GM23338 (cell line): ENCODE results near the gene LOXL1. TPM values are rescaled to one million over a fixed set of nuclear protein-coding genes. Genes with fewer than 3 reads are reported as not detected.

ENCODE experiments used
- ATAC-seq: fragments of 200-7000 bp; cut with Tn5 transposase; 3 replicates; pipeline ENCODE4 v1.9.1; 2020
- DNase-seq: peaks from one replicate; pipeline ENCODE4 v3.0.0-alpha.2; 2015; ENCODE audit warnings: low spot score
- H2AFZ ChIP-seq: fragments of 200-600 bp; sonication (generic); 2 replicates; pipeline ENCODE4 v1.8.0; 2016; ENCODE audit warnings: antibody characterized with exemption, mild to moderate bottlenecking, moderate library complexity
- H3F3A ChIP-seq: fragments of 200-600 bp; sonication (generic); replicated peaks from 2 replicates; pipeline ENCODE4 v1.8.0; 2017; ENCODE audit warnings: antibody characterized with exemption, mixed run types, low read depth
- H3K27ac ChIP-seq: fragments of 200-600 bp; sonication (generic); 2 replicates; pipeline ENCODE4 v1.6.1; 2016; ENCODE audit warnings: low read depth
- H3K27me3 ChIP-seq: fragments of 200-600 bp; sonication (generic); 2 replicates; pipeline ENCODE4 v1.8.0; 2016; ENCODE audit warnings: mild to moderate bottlenecking, mixed run types, moderate library complexity; ENCODE audit not compliant: insufficient read depth
- H3K36me3 ChIP-seq: fragments of 200-600 bp; sonication (generic); 2 replicates; pipeline ENCODE4 v1.8.0; 2016; ENCODE audit warnings: mild to moderate bottlenecking; ENCODE audit not compliant: insufficient read depth
- H3K4me1 ChIP-seq: fragments of 200-600 bp; sonication (generic); 2 replicates; pipeline ENCODE4 v1.8.0; 2016; ENCODE audit warnings: mild to moderate bottlenecking, moderate library complexity; ENCODE audit not compliant: insufficient read depth
- H3K4me2 ChIP-seq: fragments of 200-600 bp; sonication (generic); 2 replicates; pipeline ENCODE4 v1.7.1; 2017; ENCODE audit warnings: mixed run types
- H3K4me3 ChIP-seq: fragments of 200-600 bp; sonication (generic); 2 replicates; pipeline ENCODE4 v1.6.1; 2016; ENCODE audit warnings: mixed run types
- H3K79me2 ChIP-seq: fragments of 200-600 bp; sonication (generic); replicated peaks from 2 replicates; pipeline ENCODE4 v1.8.0; 2017; ENCODE audit warnings: mild to moderate bottlenecking; ENCODE audit not compliant: insufficient read depth
- H3K9me2 ChIP-seq: fragments of 200-600 bp; sonication (generic); 2 replicates; pipeline ENCODE4 v1.8.0; 2017; ENCODE audit not compliant: insufficient read depth
- H4K20me1 ChIP-seq: fragments of 200-600 bp; sonication (generic); replicated peaks from 2 replicates; pipeline ENCODE4 v1.8.0; 2017; ENCODE audit warnings: mild to moderate bottlenecking; ENCODE audit not compliant: insufficient read depth
- H3K27ac Mint-ChIP-seq: 2 replicates; pipeline ENCODE4 v1.8.0; 2020; ENCODE audit warnings: inconsistent platforms, mild to moderate bottlenecking, moderate library complexity, mixed read lengths
- H3K27me3 Mint-ChIP-seq: 3 replicates; pipeline ENCODE4 v1.8.0; 2022; ENCODE audit warnings: low read depth, mild to moderate bottlenecking, moderate library complexity, mixed read lengths, inconsistent platforms; ENCODE audit not compliant: insufficient read depth, poor library complexity
- H3K36me3 Mint-ChIP-seq: 3 replicates; pipeline ENCODE4 v1.8.0; 2021; ENCODE audit warnings: low read depth, mild to moderate bottlenecking, inconsistent platforms, moderate library complexity, mixed read lengths
- H3K4me1 Mint-ChIP-seq: 3 replicates; pipeline ENCODE4 v1.8.0; 2020; ENCODE audit warnings: mild to moderate bottlenecking, inconsistent platforms, mixed read lengths
- H3K4me3 Mint-ChIP-seq: 3 replicates; pipeline ENCODE4 v1.8.0; 2021; ENCODE audit warnings: moderate library complexity, mild to moderate bottlenecking, inconsistent platforms, mixed read lengths
- H3K9me3 Mint-ChIP-seq: 3 replicates; pipeline ENCODE4 v1.8.0; 2020; ENCODE audit warnings: moderate library complexity, mild to moderate bottlenecking, inconsistent platforms, mixed read lengths
- CREB1 ChIP-seq: fragments of 250-450 bp; sonication (Bioruptor Pico); IDR thresholded peaks from 2 replicates; pipeline ENCODE4 v1.5.0; 2020; ENCODE audit warnings: low read depth, mild to moderate bottlenecking, moderate library complexity
- EZH2 ChIP-seq: fragments of 200-600 bp; sonication (generic); IDR thresholded peaks from one replicate; pipeline ENCODE4 v1.8.0; 2017; ENCODE audit warnings: antibody characterized with exemption, mild to moderate bottlenecking, low read depth; ENCODE audit not compliant: unreplicated experiment
- EZH2phosphoT487 ChIP-seq: fragments of 200-600 bp; sonication (generic); IDR thresholded peaks from one replicate; pipeline ENCODE4 v1.8.1; 2018; ENCODE audit warnings: antibody characterized with exemption; ENCODE audit not compliant: unreplicated experiment
- JUNB ChIP-seq: IDR thresholded peaks from one replicate; pipeline ENCODE4 v1.6.1; 2016; ENCODE audit warnings: antibody characterized with exemption; ENCODE audit not compliant: unreplicated experiment
- NANOG ChIP-seq: IDR thresholded peaks from 2 replicates; pipeline ENCODE4 v1.6.1; 2016; ENCODE audit warnings: antibody characterized with exemption, borderline replicate concordance
- POLR2AphosphoS5 ChIP-seq: IDR thresholded peaks from 2 replicates; pipeline ENCODE4 v1.6.1; 2016; ENCODE audit warnings: antibody characterized with exemption, low read depth
- STAT1 ChIP-seq: IDR thresholded peaks from one replicate; pipeline ENCODE4 v1.6.1; 2016; ENCODE audit warnings: antibody characterized with exemption; ENCODE audit not compliant: unreplicated experiment
- ZNF114 ChIP-seq: fragments of 250-450 bp; sonication (Bioruptor Pico); IDR thresholded peaks from 2 replicates; pipeline ENCODE4 v1.5.0; 2020; ENCODE audit warnings: mild to moderate bottlenecking, moderate library complexity
- polyA plus RNA-seq: library from polyadenylated mRNA; unstranded; fragments of >200 nt; fragmentation: Nextera tagmentation; extraction: Ambion mirVana; gene quantifications from 2 replicates; pipeline ENCODE4 v1.2.1, GENCODE V29; 2016
- total RNA-seq: library from RNA; depleted of rRNA; stranded (reverse); fragments of >200 nt; shearing (Covaris generic); gene quantifications from 2 replicates; pipeline ENCODE4 v1.2.3, GENCODE V29; 2014
- TF ChIP-seq, protein P1 (sequence below): IDR thresholded peaks from 2 replicates; pipeline ENCODE4 v1.6.1; 2016; ENCODE audit warnings: antibody characterized with exemption
- TF ChIP-seq, protein P2 (sequence below): IDR thresholded peaks from one replicate; pipeline ENCODE4 v1.6.1; 2018; ENCODE audit warnings: antibody characterized with exemption; ENCODE audit not compliant: unreplicated experiment
- TF ChIP-seq, protein P3 (sequence below), 2 experiments: fragments of 200-600 bp in 1 of 2; sonication (generic) in 1 of 2; conservative IDR thresholded peaks; 2 replicates each; pipeline versions ENCODE4 v1.5.1 to v1.6.1; 2016 to 2017; ENCODE audit warnings: antibody characterized with exemption in 2 of 2, low read depth in 2 of 2, mild to moderate bottlenecking in 2 of 2, moderate library complexity in 1 of 2

The LOXL1 gene
- total and polyA plus RNA-seq, 2 experiments from 2014 or later = 6.9 to 10.8 TPM

DNA sequence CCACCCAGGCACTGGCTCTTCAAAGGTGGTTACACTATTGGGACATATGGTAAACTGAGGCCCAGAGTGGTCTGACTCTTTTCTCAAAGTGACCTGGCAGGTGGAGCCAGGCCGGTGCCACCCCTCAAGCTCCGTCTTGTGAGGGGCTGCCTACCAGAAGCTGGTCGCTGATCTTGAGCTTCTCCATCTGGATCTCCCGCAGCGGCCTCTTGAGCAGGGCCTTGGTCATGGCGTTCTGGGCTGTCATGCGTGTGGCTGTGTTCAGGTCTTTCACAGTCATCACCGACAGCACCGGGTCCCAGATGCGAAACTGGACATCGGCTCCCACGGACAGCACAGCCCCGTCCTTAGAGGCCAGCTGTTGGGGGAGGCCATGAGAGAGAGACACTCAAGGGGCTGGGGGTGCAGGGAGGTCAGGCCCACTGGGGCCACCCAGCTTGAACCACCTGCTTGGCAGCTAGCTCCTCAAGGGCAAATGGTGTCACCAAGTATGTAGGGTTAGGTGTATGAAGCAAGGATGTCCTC is 62.2 kb downstream of the LOXL1 start (continued):
- TF ChIP-seq, protein P1, sequence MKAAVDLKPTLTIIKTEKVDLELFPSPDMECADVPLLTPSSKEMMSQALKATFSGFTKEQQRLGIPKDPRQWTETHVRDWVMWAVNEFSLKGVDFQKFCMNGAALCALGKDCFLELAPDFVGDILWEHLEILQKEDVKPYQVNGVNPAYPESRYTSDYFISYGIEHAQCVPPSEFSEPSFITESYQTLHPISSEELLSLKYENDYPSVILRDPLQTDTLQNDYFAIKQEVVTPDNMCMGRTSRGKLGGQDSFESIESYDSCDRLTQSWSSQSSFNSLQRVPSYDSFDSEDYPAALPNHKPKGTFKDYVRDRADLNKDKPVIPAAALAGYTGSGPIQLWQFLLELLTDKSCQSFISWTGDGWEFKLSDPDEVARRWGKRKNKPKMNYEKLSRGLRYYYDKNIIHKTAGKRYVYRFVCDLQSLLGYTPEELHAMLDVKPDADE = no peak
- TF ChIP-seq ZNF114 (CRISPR knock-in tag) = no peak
- no peak for TF ChIP-seq CREB1 (CRISPR knock-in tag)
- no peak for TF ChIP-seq STAT1

DNA sequence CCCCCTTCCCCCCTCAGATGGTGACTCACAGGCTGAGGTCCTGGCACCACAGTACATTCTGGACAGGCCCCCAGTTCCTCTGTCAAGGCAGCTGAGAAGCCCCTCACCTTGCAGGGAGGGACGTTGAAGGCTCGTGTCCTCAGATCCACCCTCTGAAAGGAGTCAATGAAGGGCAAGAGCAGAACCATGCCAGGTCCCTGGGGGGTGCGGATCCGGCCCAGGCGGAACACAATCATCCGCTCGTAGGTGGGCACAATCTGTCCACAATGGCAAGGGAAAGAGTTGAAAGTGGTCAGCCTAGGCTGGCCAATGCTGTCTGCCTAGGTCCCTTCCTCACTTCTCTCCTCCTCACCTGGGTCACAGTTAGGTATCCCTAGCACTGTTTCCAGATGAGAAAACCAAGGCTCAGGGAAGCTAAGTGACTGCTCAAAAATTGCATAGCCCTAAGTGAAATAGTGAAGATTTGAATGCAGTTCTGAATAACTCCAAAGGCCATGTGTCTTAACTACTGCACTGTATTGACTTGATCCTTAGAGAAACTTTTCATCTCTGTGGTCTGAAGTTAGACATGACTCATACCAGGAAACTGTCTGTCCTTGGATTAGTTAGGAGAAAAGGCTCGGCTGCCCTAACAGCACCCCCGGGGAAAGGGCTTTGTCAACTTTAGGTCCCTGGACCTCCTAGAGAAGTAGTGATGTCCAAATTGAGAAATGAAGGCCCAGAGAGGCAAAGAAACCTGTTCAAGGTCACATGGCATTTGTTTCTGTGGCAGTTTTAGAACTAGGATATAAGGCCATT is 62.9 kb downstream of the LOXL1 start:
- Mint-ChIP-seq H3K9me3 (no peaks in the 10 kb centered on the region), H3K27ac (no peak overlapping the region), H3K27me3 (peaks cover 20% of the 10 kb centered on the region), H3K36me3 (no peaks in the 10 kb centered on the region; the same call in 2 of the 3 replicates), H3K4me1 (peaks cover 4% of the 10 kb centered on the region), H3K4me3 (no peak overlapping the region)
- Histone ChIP-seq H3K36me3 (no peaks in the 10 kb centered on the region), H3K79me2 (no peaks in the 10 kb centered on the region), H2AFZ (no peak overlapping the region), H3K4me2 (no peak overlapping the region), H3K4me3 (no peak overlapping the region), H3F3A (no peaks in the 10 kb centered on the region), H3K27me3 (peaks cover 4% of the 10 kb centered on the region; the same call in 1 of the 2 replicates), H3K27ac (no peak overlapping the region), H4K20me1 (no peaks in the 10 kb centered on the region), H3K4me1 (peaks cover 4% of the 10 kb centered on the region), H3K9me2 (no peaks in the 10 kb centered on the region)
- ATAC-seq = no peak
- no peak for DNase-seq
- TF ChIP-seq EZH2phosphoT487 = no peak

DNA sequence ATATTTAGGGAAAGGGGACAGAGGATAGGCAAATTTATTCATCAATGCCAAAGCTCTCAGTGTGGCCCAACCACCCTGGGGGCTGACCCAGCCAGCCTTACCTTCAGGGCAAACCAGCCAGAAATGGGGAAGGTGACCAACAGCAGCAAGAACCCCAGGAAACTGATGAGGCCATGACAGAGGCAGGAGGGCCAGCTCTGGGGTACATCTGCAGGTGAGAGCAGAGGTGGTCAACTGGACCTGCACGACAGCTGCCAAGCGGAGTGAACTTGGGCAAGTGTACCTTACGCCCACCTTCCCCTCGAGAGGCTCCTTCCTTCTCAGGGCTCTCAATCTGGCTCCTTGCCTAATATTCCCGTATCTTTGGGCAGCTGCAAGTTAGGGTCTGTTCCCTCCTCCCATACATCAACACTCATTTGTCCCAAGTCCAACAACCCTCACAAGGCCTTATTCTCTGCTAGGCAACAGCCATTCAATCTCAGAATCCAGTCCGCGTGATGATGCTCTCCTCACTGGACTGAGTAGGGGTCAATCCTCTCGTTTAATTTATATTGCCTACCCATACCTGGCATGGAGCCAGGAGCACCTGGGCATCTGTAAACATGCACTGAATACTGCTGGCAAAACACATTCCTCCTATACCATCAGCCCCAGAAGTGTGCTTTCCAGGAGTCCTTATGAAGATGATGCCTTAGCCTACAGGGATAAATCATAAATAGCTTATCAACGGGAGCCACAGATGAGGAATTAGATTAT is 64.2 kb downstream of the LOXL1 start:
- peaks cover 7% of the 10 kb centered on the region; the same call in 2 of the 3 replicates for H3K4me1 Mint-ChIP-seq
- no peak for TF ChIP-seq POLR2AphosphoS5
- no peak for TF ChIP-seq JUNB
- no peak for TF ChIP-seq NANOG
- TF ChIP-seq, protein P2, sequence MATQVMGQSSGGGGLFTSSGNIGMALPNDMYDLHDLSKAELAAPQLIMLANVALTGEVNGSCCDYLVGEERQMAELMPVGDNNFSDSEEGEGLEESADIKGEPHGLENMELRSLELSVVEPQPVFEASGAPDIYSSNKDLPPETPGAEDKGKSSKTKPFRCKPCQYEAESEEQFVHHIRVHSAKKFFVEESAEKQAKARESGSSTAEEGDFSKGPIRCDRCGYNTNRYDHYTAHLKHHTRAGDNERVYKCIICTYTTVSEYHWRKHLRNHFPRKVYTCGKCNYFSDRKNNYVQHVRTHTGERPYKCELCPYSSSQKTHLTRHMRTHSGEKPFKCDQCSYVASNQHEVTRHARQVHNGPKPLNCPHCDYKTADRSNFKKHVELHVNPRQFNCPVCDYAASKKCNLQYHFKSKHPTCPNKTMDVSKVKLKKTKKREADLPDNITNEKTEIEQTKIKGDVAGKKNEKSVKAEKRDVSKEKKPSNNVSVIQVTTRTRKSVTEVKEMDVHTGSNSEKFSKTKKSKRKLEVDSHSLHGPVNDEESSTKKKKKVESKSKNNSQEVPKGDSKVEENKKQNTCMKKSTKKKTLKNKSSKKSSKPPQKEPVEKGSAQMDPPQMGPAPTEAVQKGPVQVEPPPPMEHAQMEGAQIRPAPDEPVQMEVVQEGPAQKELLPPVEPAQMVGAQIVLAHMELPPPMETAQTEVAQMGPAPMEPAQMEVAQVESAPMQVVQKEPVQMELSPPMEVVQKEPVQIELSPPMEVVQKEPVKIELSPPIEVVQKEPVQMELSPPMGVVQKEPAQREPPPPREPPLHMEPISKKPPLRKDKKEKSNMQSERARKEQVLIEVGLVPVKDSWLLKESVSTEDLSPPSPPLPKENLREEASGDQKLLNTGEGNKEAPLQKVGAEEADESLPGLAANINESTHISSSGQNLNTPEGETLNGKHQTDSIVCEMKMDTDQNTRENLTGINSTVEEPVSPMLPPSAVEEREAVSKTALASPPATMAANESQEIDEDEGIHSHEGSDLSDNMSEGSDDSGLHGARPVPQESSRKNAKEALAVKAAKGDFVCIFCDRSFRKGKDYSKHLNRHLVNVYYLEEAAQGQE = no peak
- TF ChIP-seq EZH2phosphoT487 = no peak
- TF ChIP-seq EZH2 = no peak
- TF ChIP-seq, protein P3, sequence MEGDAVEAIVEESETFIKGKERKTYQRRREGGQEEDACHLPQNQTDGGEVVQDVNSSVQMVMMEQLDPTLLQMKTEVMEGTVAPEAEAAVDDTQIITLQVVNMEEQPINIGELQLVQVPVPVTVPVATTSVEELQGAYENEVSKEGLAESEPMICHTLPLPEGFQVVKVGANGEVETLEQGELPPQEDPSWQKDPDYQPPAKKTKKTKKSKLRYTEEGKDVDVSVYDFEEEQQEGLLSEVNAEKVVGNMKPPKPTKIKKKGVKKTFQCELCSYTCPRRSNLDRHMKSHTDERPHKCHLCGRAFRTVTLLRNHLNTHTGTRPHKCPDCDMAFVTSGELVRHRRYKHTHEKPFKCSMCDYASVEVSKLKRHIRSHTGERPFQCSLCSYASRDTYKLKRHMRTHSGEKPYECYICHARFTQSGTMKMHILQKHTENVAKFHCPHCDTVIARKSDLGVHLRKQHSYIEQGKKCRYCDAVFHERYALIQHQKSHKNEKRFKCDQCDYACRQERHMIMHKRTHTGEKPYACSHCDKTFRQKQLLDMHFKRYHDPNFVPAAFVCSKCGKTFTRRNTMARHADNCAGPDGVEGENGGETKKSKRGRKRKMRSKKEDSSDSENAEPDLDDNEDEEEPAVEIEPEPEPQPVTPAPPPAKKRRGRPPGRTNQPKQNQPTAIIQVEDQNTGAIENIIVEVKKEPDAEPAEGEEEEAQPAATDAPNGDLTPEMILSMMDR (conservative IDR thresholded peaks at IDR 0.05; ENCODE audit: low read depth in 2 of 2) = no peak
- no peak for TF ChIP-seq CREB1 (CRISPR knock-in tag)

More for the DNA sequence above, 64.2 kb downstream of the LOXL1 start:
- DNase-seq (no peak), ATAC-seq (no peak)
- Histone ChIP-seq H2AFZ (no peak overlapping the region), H3K4me1 (peaks cover 6% of the 10 kb centered on the region), H3F3A (no peaks in the 10 kb centered on the region), H3K9me2 (no peaks in the 10 kb centered on the region), H4K20me1 (no peaks in the 10 kb centered on the region), H3K79me2 (peaks cover 4% of the 10 kb centered on the region), H3K36me3 (no peaks in the 10 kb centered on the region), H3K4me3 (no peak overlapping the region), H3K27ac (no peak overlapping the region), H3K4me2 (no peak overlapping the region), H3K27me3 (peaks cover 4% of the 10 kb centered on the region; the same call in 1 of the 2 replicates)
- Mint-ChIP-seq H3K4me3 (no peak overlapping the region; the same call in 1 of the 3 replicates), H3K36me3 (no peaks in the 10 kb centered on the region), H3K9me3 (no peaks in the 10 kb centered on the region), H3K27ac (no peak overlapping the region), H3K27me3 (peaks cover 26% of the 10 kb centered on the region)
